Esophagus squamous epithelium (tissue), 5 donors: ENCODE data around the gene DUSP2. TPM values are rescaled to one million over a fixed set of nuclear protein-coding genes. Genes with fewer than 3 reads are reported as not detected.
A peak's percentile ranks its signal among the peaks of the same experiment; 100 is the strongest.

Experiments
- DNase-seq: peaks from one replicate; lab custom pipeline; 2025; lab: John Stamatoyannopoulos, UW
- H3K27ac ChIP-seq, 4 donors: fragments of 200-600 bp; sonication (generic); one replicate each; pipeline ENCODE4 v1.5.1; 2016 to 2019; ENCODE audit warnings: mild to moderate bottlenecking in 1 of 4
- H3K27me3 ChIP-seq, 4 donors: fragments of 200-600 bp; sonication (generic); 1 replicate in 3 of 4; 2 replicates in 1 of 4; pipeline versions ENCODE4 v1.5.1 to v1.6.0; 2017 to 2021; ENCODE audit warnings: antibody characterized with exemption in 1 of 4
- H3K36me3 ChIP-seq, 3 donors: fragments of 200-600 bp; sonication (generic); one replicate each; pipeline ENCODE4 v1.5.1; 2016 to 2019
- H3K4me1 ChIP-seq, 3 donors: fragments of 200-600 bp; sonication (generic); one replicate each; pipeline ENCODE4 v1.5.1; 2017 to 2019
- H3K4me3 ChIP-seq, 4 donors: fragments of 200-600 bp; sonication (generic); 1 replicate in 3 of 4; 2 replicates in 1 of 4; pipeline ENCODE4 v1.5.1; 2016 to 2019; ENCODE audit warnings: mild to moderate bottlenecking in 2 of 4, moderate library complexity in 1 of 4
- H3K9me3 ChIP-seq, 3 donors: fragments of 200-600 bp; sonication (generic); one replicate each; pipeline ENCODE4 v1.5.1; 2016 to 2019
- POLR2A ChIP-seq, 4 donors: fragments of 450-650 bp; IDR thresholded peaks; one replicate each; pipeline ENCODE4 v1.6.1; 2017; ENCODE audit warnings: antibody characterized with exemption in 4 of 4, mild to moderate bottlenecking in 4 of 4, moderate library complexity in 3 of 4
- WGBS, 2 donors: methylation state at CpG; one replicate each; pipeline ENCODE4 v1.1.5; 2018; 5-methylcytosine and 5-hydroxymethylcytosine counted together
- intact Hi-C: fragments of 100-400 bp; cut with DNase I; formaldehyde crosslinking; loops from one replicate; pipeline ENCODE4 v1.15.0; 2022
- total RNA-seq, 4 donors: library from RNA; depleted of rRNA; stranded (reverse); fragments of >200 nt; gene quantifications; one replicate each; pipeline ENCODE4 v1.1.0, GENCODE V29; 2016
- TF ChIP-seq, protein P1 (sequence below), 6 experiments: fragments of 450-650 bp in 4 of 6; fragments of 200-600 bp in 2 of 6; sonication (generic) in 2 of 6; IDR thresholded peaks; one replicate each; pipeline ENCODE4 v1.5.1; 2016 to 2019; ENCODE audit warnings: antibody characterized with exemption in 6 of 6, mild to moderate bottlenecking in 4 of 6, moderate library complexity in 4 of 6
- donor health status: DM: yes; HTN: yes; CAD: no.

Gene DUSP2
- total RNA-seq, 4 donors from 2014 or later = 1.5 to 10.3 (median 5.6) TPM

GRCh38 chr2:96170626-96171025, 25.4 kb upstream of the DUSP2 start:
- no peaks in the 10 kb centered on the region for H3K27me3 ChIP-seq
- 95 to 100% methylated on average over 3 of the region's 3 CpGs for WGBS, 2 donors
- peaks cover 0 to 5% (median 0%) of the 10 kb centered on the region in 3 donors for H3K9me3 ChIP-seq
- H3K27ac ChIP-seq = no peak overlapping the region
- TF ChIP-seq, protein P1, sequence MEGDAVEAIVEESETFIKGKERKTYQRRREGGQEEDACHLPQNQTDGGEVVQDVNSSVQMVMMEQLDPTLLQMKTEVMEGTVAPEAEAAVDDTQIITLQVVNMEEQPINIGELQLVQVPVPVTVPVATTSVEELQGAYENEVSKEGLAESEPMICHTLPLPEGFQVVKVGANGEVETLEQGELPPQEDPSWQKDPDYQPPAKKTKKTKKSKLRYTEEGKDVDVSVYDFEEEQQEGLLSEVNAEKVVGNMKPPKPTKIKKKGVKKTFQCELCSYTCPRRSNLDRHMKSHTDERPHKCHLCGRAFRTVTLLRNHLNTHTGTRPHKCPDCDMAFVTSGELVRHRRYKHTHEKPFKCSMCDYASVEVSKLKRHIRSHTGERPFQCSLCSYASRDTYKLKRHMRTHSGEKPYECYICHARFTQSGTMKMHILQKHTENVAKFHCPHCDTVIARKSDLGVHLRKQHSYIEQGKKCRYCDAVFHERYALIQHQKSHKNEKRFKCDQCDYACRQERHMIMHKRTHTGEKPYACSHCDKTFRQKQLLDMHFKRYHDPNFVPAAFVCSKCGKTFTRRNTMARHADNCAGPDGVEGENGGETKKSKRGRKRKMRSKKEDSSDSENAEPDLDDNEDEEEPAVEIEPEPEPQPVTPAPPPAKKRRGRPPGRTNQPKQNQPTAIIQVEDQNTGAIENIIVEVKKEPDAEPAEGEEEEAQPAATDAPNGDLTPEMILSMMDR (IDR thresholded peaks at IDR 0.05) = no peak
- no peak for TF ChIP-seq POLR2A (IDR thresholded peaks at IDR 0.05)
- H3K4me3 ChIP-seq = no peak overlapping the region
- no peak for DNase-seq
- H3K4me1 ChIP-seq = no peaks in the 10 kb centered on the region
- no peaks in the 10 kb centered on the region for H3K36me3 ChIP-seq
- intact Hi-C loops = no loop called here

DNA sequence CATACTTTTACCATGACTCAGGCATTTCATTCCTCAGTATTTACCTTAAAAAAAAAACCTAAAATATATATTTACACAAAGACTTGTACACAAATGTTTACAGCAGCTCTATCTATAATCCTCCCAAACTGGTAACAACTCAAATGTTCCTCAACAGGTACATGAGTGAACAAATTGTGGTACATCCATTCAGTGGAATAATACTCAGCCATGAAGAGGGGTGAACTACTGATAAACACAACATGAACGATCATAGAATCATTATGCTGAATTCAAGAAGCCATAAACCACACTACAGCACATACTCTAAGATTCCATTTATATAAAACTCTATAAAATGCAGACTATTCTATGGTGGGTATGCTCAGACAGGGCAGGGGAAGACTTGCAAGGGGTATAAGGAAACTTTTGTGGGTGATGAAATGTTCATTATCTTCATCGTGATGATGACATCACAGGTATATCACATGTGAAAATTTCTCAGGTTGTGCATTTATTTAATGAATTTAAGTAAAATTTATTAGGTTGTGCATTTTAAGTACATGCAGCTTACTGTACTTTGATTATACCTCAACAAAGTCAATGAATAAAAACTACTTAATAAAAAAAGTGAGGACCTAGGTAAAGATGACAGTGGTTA, 24.7 kb upstream of the DUSP2 start:
- 73 to 84% methylated on average over 2 of the region's 2 CpGs for WGBS, 2 donors
- intact Hi-C loops = no loop called here
- DNase-seq = no peak
- Histone ChIP-seq H3K27me3 (no peaks in the 10 kb centered on the region), H3K9me3 (peaks cover 0 to 5% (median 0%) of the 10 kb centered on the region in 3 donors), H3K4me1 (no peaks in the 10 kb centered on the region), H3K36me3 (no peaks in the 10 kb centered on the region), H3K27ac (no peak overlapping the region), H3K4me3 (no peak overlapping the region)
- no peak for TF ChIP-seq POLR2A (IDR thresholded peaks at IDR 0.05)
- TF ChIP-seq, protein P1 (IDR thresholded peaks at IDR 0.05) = no peak

DNA sequence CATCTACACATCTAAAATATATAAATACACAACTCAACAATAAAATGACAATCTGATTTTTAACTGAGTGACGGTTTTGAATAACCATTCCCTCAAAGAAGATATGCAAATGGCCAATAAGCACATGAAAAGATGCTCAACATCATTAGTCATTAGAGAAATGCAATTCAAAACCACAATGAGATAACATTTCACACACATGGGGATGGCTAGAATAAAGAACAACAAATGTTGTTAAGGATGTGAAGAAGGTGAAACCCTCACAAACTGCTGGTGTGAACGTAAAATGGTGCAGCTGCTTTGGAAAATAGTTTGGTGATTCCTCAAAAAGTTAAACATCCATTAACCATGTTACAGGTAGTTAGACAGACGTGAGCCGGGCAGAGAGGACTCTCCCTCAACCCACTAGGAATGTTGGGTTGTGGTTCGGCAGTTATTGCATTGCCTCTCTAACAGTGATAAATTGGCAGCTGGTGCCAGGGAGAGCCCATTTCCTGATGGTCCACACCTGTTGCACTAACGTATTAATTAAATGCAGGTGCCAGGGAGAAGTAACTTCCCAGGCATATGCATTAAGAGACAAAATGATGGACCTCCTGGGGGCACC, 22.3 kb upstream of the DUSP2 start:
- H3K27me3 ChIP-seq = no peaks in the 10 kb centered on the region
- no peak for TF ChIP-seq POLR2A (IDR thresholded peaks at IDR 0.05)
- intact Hi-C loops = no loop called here
- no peaks in the 10 kb centered on the region for H3K4me1 ChIP-seq
- WGBS, 2 donors = 62 to 63% methylated on average over 6 of the region's 6 CpGs
- peaks cover 0 to 5% (median 0%) of the 10 kb centered on the region in 3 donors for H3K9me3 ChIP-seq
- no peak for DNase-seq
- no peak overlapping the region for H3K27ac ChIP-seq
- no peaks in the 10 kb centered on the region for H3K36me3 ChIP-seq
- no peak overlapping the region for H3K4me3 ChIP-seq

- 53 to 84% methylated on average over 11 to 12 of the region's 18 CpGs for WGBS, 2 donors
- Histone ChIP-seq H3K27me3 (no peaks in the 10 kb centered on the region), H3K4me1 (peaks cover 0 to 6% (median 0%) of the 10 kb centered on the region in 3 donors), H3K4me3 (peak overlapping the region in 1 of 4 donors; percentile 10), H3K27ac (peak overlapping the region in 3 of 4 donors; percentile 20 to 58 (median 44)), H3K36me3 (no peaks in the 10 kb centered on the region), H3K9me3 (peaks cover 0 to 1% (median 0%) of the 10 kb centered on the region in 3 donors)
- TF ChIP-seq, protein P1 (IDR thresholded peaks at IDR 0.05) = no peak
- peak in 1 of 4 donors; percentile 41 for TF ChIP-seq POLR2A (IDR thresholded peaks at IDR 0.05)
- intact Hi-C loops = no loop called here
- no peak for DNase-seq
These were observed 19.4 kb upstream of the DUSP2 start for GRCh38 chr2:96164459-96165184.

DNA sequence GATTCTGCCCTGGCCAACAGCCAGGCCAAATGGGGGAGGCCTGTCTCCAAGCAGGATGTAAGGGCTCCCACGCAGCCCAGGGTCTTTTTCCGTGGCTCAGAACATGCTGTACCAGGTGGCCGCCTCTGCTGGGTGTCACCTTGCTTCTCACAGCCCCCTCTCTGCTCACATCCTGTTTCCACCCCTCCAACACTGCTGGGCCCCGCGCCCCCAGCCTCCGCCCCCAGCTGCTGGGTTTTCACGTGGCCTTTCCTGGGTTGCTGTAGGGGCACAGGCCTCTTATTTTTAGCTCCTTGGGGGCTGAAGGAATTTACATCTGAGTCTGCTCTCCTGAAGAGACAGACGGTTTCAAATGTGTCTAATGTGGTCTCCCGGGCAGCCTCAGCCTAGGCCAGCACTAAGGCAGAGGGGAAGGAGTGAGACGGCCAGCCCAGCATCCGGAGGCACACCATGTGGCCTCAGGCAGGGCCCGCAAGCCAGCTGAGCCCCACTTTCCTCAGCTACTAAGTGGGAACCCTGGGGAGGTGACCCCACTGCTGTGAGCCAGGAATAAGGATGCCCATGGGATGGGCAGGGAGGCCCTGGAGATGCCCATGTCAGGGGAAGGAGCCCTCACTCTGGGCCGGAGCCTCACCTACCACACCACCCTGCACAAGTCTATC, 18.7 kb upstream of the DUSP2 start:
- no peak for TF ChIP-seq POLR2A (IDR thresholded peaks at IDR 0.05)
- TF ChIP-seq, protein P1 (IDR thresholded peaks at IDR 0.05) = no peak
- no peaks in the 10 kb centered on the region for H3K9me3 ChIP-seq
- intact Hi-C loops = no loop called here
- no peak overlapping the region for H3K4me3 ChIP-seq
- WGBS, 2 donors = 46 to 47% methylated on average over 5 to 9 of the region's 13 CpGs
- peak overlapping the region in 3 of 4 donors; percentile 22 to 58 (median 44) for H3K27ac ChIP-seq
- H3K27me3 ChIP-seq = peaks cover 0 to 2% (median 0%) of the 10 kb centered on the region in 4 donors
- peaks cover 0 to 6% (median 0%) of the 10 kb centered on the region in 3 donors for H3K4me1 ChIP-seq
- DNase-seq = no peak
- no peaks in the 10 kb centered on the region for H3K36me3 ChIP-seq
